K562 (cell line): Measurements from ENCODE around the gene SYS1. TPM values are rescaled to one million over a fixed set of nuclear protein-coding genes. Genes with fewer than 3 reads are reported as not detected.

Source experiments
- ATAC-seq: fragments of 200-7000 bp; cut with Tn5 transposase; 3 replicates; pipeline ENCODE4 v1.9.1; 2020; ENCODE audit warnings: moderate library complexity
- BruUV-seq: library from RNA; stranded (reverse); fragments of 400-500 nt; replicated peaks from 2 replicates; lab custom pipeline; 2021; lab: Mats Ljungman, UMichigan
- CTCF ChIA-PET: fragments of 300-600 bp; formaldehyde crosslinking; extraction: SDS; loops from one replicate; lab custom pipeline; 2021; ENCODE audit warnings: low intra/inter-chr PET ratio; lab: Yijun Ruan, JAX
- POLR2A ChIA-PET: fragments of 300-600, 350-650 bp; sonication (Branson Sonifier 250); formaldehyde crosslinking; extraction: SDS; loops from one replicate; lab custom pipeline; 2021; ENCODE audit warnings: antibody characterized with exemption, inconsistent platforms; lab: Yijun Ruan, JAX
- DNase-seq, 4 experiments: peaks; one replicate each; pipeline versions ENCODE4 v3.0.0 to v3.0.0-alpha.2; 2011 to 2018; ENCODE audit warnings: low spot score in 3 of 4, mixed read lengths in 3 of 4; ENCODE audit errors: extremely low read depth in 1 of 4
- FAIRE-seq: peaks from 2 replicates; lab custom pipeline; 2011; peaks lifted over from hg19 to GRCh38; lab: Jason Lieb, UNC
- H2AFZ ChIP-seq: 2 replicates; pipeline ENCODE4 v1.6.0; 2011; ENCODE audit warnings: low read depth, low read length, control low read depth, inconsistent platforms
- H3K27ac ChIP-seq: fragments of 200-600 bp; 3 replicates; pipeline ENCODE4 v1.8.0; 2011; ENCODE audit warnings: low read depth, mild to moderate bottlenecking, control low read depth, inconsistent platforms, low read length, moderate library complexity, mixed read lengths; ENCODE audit errors: extremely low read depth
- H3K27me3 ChIP-seq, 2 experiments: fragments of 300-600 bp in 1 of 2; 2 replicates in 1 of 2; 3 replicates in 1 of 2; pipeline versions ENCODE4 v1.6.0 to v1.8.0; 2011; ENCODE audit warnings: inconsistent platforms in 2 of 2, low read length in 2 of 2, mild to moderate bottlenecking in 1 of 2, mixed read lengths in 1 of 2, moderate library complexity in 1 of 2; ENCODE audit not compliant: control insufficient read depth in 2 of 2, insufficient read depth in 2 of 2
- H3K36me3 ChIP-seq: fragments of 300-600 bp; 3 replicates; pipeline ENCODE4 v1.8.0; 2011; ENCODE audit warnings: mild to moderate bottlenecking, low read length, inconsistent platforms; ENCODE audit not compliant: control insufficient read depth, insufficient read depth
- H3K4me1 ChIP-seq, 2 experiments: fragments of 200-600 bp in 1 of 2; replicated peaks in 1 of 2; 2 replicates in 1 of 2; 3 replicates in 1 of 2; pipeline versions ENCODE4 v1.5.1 to v1.8.0; 2011; ENCODE audit warnings: inconsistent platforms in 2 of 2, low read length in 2 of 2, mild to moderate bottlenecking in 1 of 2, mixed read lengths in 1 of 2, moderate library complexity in 1 of 2; ENCODE audit not compliant: control insufficient read depth in 2 of 2, insufficient read depth in 2 of 2
- H3K4me2 ChIP-seq: 2 replicates; pipeline ENCODE4 v1.6.1; 2011; ENCODE audit warnings: low read length, control low read depth, inconsistent platforms, mixed read lengths; ENCODE audit not compliant: insufficient read depth
- H3K4me3 ChIP-seq: fragments of 200-600 bp; sonication (generic), shearing (Covaris generic); 2 replicates; pipeline ENCODE4 v1.5.1; 2016; ENCODE audit warnings: control low read depth, inconsistent platforms
- H3K79me2 ChIP-seq: fragments of 200-600 bp; 3 replicates; pipeline ENCODE4 v1.8.0; 2011; ENCODE audit warnings: low read length, inconsistent platforms; ENCODE audit not compliant: control insufficient read depth, insufficient read depth
- H3K9ac ChIP-seq, 2 experiments: 2 replicates each; pipeline versions ENCODE4 v1.6.0 to v1.6.1; 2011; ENCODE audit warnings: low read depth in 2 of 2, low read length in 2 of 2, control low read depth in 1 of 2, inconsistent platforms in 1 of 2, mild to moderate bottlenecking in 1 of 2, mixed read lengths in 1 of 2; ENCODE audit not compliant: insufficient read depth in 1 of 2
- H3K9me1 ChIP-seq: one replicate; pipeline ENCODE4 v1.6.0; 2011; ENCODE audit warnings: inconsistent platforms, mild to moderate bottlenecking, low read length, moderate library complexity; ENCODE audit not compliant: control insufficient read depth, insufficient read depth
- H3K9me3 ChIP-seq: replicated peaks from 2 replicates; pipeline ENCODE4 v1.5.1; 2011; ENCODE audit warnings: low read depth, low read length, inconsistent platforms; ENCODE audit not compliant: control insufficient read depth, insufficient read depth
- H4K20me1 ChIP-seq: replicated peaks from 2 replicates; pipeline ENCODE4 v1.6.1; 2011; ENCODE audit warnings: low read length, inconsistent platforms, mixed read lengths; ENCODE audit not compliant: control insufficient read depth, insufficient read depth
- DACH1 ChIP-seq: fragments of 450-650 bp; IDR thresholded peaks from 2 replicates; pipeline ENCODE4 v1.6.1; 2018; ENCODE audit not compliant: partially characterized antibody
- DMBX1 ChIP-seq: fragments of 250-450 bp; sonication (Bioruptor Pico); IDR thresholded peaks from 2 replicates; pipeline ENCODE4 v1.8.0; 2022; ENCODE audit warnings: inconsistent platforms, mild to moderate bottlenecking, moderate library complexity, borderline replicate concordance
- FOS ChIP-seq: IDR thresholded peaks from 3 replicates; pipeline ENCODE4 v1.6.1; 2011; ENCODE audit not compliant: insufficient read length; ENCODE audit errors: extremely low read depth
- GTF2E2 ChIP-seq: fragments of 200-800 bp; sonication (Bioruptor generic); IDR thresholded peaks from 2 replicates; pipeline ENCODE4 v1.6.1; 2016; ENCODE audit warnings: missing genetic modification characterization, missing compliant biosample characterization
- HDAC2 ChIP-seq: fragments of 450-650 bp; IDR thresholded peaks from 2 replicates; pipeline ENCODE4 v1.6.1; 2016; ENCODE audit warnings: mild to moderate bottlenecking
- HNRNPLL ChIP-seq: fragments of 200-400 bp; formaldehyde crosslinking; IDR thresholded peaks from 2 replicates; pipeline ENCODE4 v1.6.1; 2017; ENCODE audit warnings: low read length, low read depth, mild to moderate bottlenecking; ENCODE audit not compliant: poor library complexity, severe bottlenecking
- MAFF ChIP-seq: IDR thresholded peaks from 2 replicates; pipeline ENCODE4 v1.6.1; 2012; ENCODE audit warnings: low read length, improper control_type of control experiment
- MXI1 ChIP-seq: IDR thresholded peaks from 2 replicates; pipeline ENCODE4 v1.6.1; 2011; ENCODE audit warnings: low read depth, mild to moderate bottlenecking, improper control_type of control experiment, low read length
- NFE2L1 ChIP-seq: fragments of 450-650 bp; IDR thresholded peaks from 2 replicates; pipeline ENCODE4 v1.6.1; 2016; ENCODE audit warnings: missing genetic modification characterization, low read depth, mild to moderate bottlenecking, missing compliant biosample characterization, moderate library complexity, borderline replicate concordance
- NFIC ChIP-seq: fragments of 450-650 bp; IDR thresholded peaks from 2 replicates; pipeline ENCODE4 v1.6.1; 2017; ENCODE audit warnings: mild to moderate bottlenecking, inconsistent platforms
- TRIM28 ChIP-seq: fragments of 450-650 bp; IDR thresholded peaks from 2 replicates; pipeline ENCODE4 v1.6.1; 2017
- U2AF2 ChIP-seq: fragments of 200-400 bp; formaldehyde crosslinking; optimal IDR thresholded peaks from 2 replicates; pipeline ENCODE3; 2017; ENCODE audit warnings: low read depth, mild to moderate bottlenecking, low read length
- ZNF184 ChIP-seq: sonication (generic); formaldehyde crosslinking; IDR thresholded peaks from 2 replicates; pipeline ENCODE4 v1.5.0; 2020; ENCODE audit warnings: missing genetic modification reagents
- ZNF436 ChIP-seq: fragments of 250-450, 450-650 bp; sonication (Bioruptor Pico); formaldehyde crosslinking; IDR thresholded peaks from 2 replicates; pipeline ENCODE4 v1.7.0; 2020; ENCODE audit warnings: mild to moderate bottlenecking
- WGBS: fragments of 100-300 bp; shearing (Covaris generic); methylation state at CpG from one replicate; pipeline ENCODE4 v1.1.6; 2016; ENCODE audit warnings: low coverage, mixed read lengths; ENCODE audit not compliant: insufficient coverage; ENCODE audit errors: missing lambda C conversion rate; 5-methylcytosine and 5-hydroxymethylcytosine counted together
- in situ Hi-C: fragments of 300-500 bp; cut with MboI; formaldehyde crosslinking; loops from 4 replicates; pipeline ENCODE4 v1.15.0; 2018; ENCODE audit warnings: inconsistent platforms, mixed read lengths
- intact Hi-C: fragments of 100-400 bp; cut with micrococcal nuclease; formaldehyde crosslinking; loops from 2 replicates; pipeline ENCODE4 v1.14.2; 2022
- polyA plus RNA-seq, 8 experiments: library from polyadenylated mRNA; depleted of rRNA in 4 of 8; stranded (reverse) in 5 of 8; unstranded in 3 of 8; fragments of >200 nt; fragmentation: Nextera tagmentation in 2 of 8; fragmentation: Illumina TruSeq in 1 of 8; extraction: Ambion mirVana in 2 of 8; extraction: Trizol in 1 of 8; gene quantifications; 2 replicates each; pipeline versions ENCODE4 v1.2.1 to v1.2.3, GENCODE V29; 2011 to 2014; ENCODE audit warnings: inconsistent platforms in 1 of 8, missing spikeins in 1 of 8
- total RNA-seq, 7 experiments: library from RNA; depleted of rRNA in 6 of 7; stranded (reverse); fragments of >200 nt in 6 of 7; fragmentation: Illumina TruSeq in 2 of 7; extraction: Trizol in 2 of 7; gene quantifications; 2 replicates each; pipeline versions ENCODE4 v1.2.1 to v1.2.3, GENCODE V29; 2011 to 2021; ENCODE audit warnings: low replicate concordance in 1 of 7
- TF ChIP-seq, protein P1 (sequence below): fragments of 450-650 bp; formaldehyde crosslinking; IDR thresholded peaks from 2 replicates; pipeline ENCODE4 v1.4.0; 2022; ENCODE audit warnings: missing genetic modification characterization
- TF ChIP-seq, protein P2 (sequence below), 2 experiments: IDR thresholded peaks; 2 replicates each; pipeline ENCODE4 v1.6.1; 2012; ENCODE audit warnings: improper control_type of control experiment in 2 of 2, low read depth in 2 of 2, low read length in 2 of 2, borderline replicate concordance in 1 of 2
- TF ChIP-seq, protein P3 (sequence below): sonication (generic); formaldehyde crosslinking; IDR thresholded peaks from 2 replicates; pipeline ENCODE4 v1.8.1; 2022; ENCODE audit warnings: missing genetic modification reagents

The SYS1 gene
- total and polyA plus RNA-seq, 9 of the 15 experiments (the other 6 are each of a cell fraction or from before 2014, with no cell fraction given) = 11.1 to 25.2 (median 17.5) TPM

DNA sequence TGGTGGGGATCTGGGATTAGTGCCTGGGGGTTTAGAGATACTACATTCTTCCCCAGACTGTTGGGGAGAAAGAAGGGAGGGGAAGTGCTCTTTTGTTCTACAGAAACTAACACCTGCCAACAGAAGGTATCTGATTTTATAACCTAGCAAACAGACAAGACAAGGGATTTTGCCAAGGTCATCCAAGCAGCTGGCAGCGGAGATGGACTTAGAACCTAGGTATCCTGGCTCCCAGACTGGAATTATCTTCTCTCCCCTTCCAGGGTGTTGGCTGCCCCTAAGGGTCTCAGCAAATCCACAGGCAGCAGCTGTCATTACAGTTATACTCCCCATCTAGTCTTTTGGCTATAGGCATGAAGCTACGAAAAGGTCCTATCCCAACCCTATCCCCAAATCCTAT, 23.2 kb upstream of the SYS1 start (continued):
- TF ChIP-seq, protein P1, sequence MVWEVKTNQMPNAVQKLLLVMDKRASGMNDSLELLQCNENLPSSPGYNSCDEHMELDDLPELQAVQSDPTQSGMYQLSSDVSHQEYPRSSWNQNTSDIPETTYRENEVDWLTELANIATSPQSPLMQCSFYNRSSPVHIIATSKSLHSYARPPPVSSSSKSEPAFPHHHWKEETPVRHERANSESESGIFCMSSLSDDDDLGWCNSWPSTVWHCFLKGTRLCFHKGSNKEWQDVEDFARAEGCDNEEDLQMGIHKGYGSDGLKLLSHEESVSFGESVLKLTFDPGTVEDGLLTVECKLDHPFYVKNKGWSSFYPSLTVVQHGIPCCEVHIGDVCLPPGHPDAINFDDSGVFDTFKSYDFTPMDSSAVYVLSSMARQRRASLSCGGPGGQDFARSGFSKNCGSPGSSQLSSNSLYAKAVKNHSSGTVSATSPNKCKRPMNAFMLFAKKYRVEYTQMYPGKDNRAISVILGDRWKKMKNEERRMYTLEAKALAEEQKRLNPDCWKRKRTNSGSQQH (CRISPR knock-in tag) = no peak

DNA sequence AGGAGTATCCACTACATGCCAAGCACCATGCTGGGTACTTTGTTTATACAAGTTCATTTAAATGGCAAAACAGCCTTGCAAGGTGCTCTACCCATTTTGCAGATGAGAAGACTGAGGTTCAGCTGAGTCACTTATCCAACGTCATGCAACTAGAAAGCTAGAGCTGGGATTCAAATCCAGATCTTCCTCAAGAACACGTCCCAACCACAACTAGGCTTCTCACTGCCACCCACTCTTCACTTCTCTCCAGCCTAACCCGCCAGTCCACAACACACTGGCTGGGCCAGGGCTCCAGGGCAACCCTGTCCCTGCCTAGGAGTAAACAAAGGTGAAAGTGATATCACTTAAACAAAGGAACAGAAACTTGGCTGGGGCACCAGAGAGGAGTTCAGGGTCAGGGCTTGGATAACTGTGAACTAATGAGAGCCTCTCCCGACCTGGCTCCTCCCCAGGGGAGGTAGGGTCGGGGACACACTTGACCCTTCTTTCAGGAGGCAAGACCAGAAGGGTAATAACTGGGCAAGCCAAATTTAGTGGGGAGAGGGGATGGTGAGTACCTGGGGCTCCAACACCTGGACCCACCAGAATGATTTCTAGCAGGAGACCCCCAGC, 22.6 kb upstream of the SYS1 start:
- Histone ChIP-seq H3K27ac (no peak overlapping the region), H3K9ac (no peak overlapping the region), H3K36me3 (peaks cover 9% of the 10 kb centered on the region; the same call in 1 of the 3 replicates), H3K27me3 (no peaks in the 10 kb centered on the region), H3K4me2 (no peak overlapping the region), H3K9me1 (no peaks in the 10 kb centered on the region), H3K79me2 (peaks cover 6% of the 10 kb centered on the region; the same call in 1 of the 3 replicates), H3K4me3 (no peak overlapping the region), H3K9me3 (no peaks in the 10 kb centered on the region), H4K20me1 (0 out of 2 replicates have a peak, but pooled peaks cover 13% of the 10 kb centered on the region), H2AFZ (no peak overlapping the region), H3K4me1 (peaks cover 71 to 76% of the 10 kb centered on the region in 2 experiments)
- ChIA-PET CTCF (no interaction called here), POLR2A (interaction anchor here (0.9 kb wide), 1 partner anchor 13 kb away, joined by 3 read pairs; no protein-coding TSS in a partner anchor)
- FAIRE-seq (no peak), ATAC-seq (no peak), DNase-seq (no peak)
- no TSS peak for BruUV-seq
- intact Hi-C loops = no loop called here
- in situ Hi-C loops = no loop called here
- 53% methylated on average over 4 of the region's 5 CpGs for WGBS
- TF ChIP-seq, protein P2, sequence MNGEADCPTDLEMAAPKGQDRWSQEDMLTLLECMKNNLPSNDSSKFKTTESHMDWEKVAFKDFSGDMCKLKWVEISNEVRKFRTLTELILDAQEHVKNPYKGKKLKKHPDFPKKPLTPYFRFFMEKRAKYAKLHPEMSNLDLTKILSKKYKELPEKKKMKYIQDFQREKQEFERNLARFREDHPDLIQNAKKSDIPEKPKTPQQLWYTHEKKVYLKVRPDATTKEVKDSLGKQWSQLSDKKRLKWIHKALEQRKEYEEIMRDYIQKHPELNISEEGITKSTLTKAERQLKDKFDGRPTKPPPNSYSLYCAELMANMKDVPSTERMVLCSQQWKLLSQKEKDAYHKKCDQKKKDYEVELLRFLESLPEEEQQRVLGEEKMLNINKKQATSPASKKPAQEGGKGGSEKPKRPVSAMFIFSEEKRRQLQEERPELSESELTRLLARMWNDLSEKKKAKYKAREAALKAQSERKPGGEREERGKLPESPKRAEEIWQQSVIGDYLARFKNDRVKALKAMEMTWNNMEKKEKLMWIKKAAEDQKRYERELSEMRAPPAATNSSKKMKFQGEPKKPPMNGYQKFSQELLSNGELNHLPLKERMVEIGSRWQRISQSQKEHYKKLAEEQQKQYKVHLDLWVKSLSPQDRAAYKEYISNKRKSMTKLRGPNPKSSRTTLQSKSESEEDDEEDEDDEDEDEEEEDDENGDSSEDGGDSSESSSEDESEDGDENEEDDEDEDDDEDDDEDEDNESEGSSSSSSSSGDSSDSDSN (IDR thresholded peaks at IDR 0.05; ENCODE audit: borderline replicate concordance in 1 of 2, low read depth in 2 of 2, low read length in 2 of 2) = no peak
- TF ChIP-seq HNRNPLL (no peak), HDAC2 (peak; percentile 83), GTF2E2 (tag) (no peak), MAFF (peak; percentile 54), FOS (no peak), MXI1 (no peak), ZNF184 (CRISPR knock-in tag) (no peak), DMBX1 (no peak), TRIM28 (no peak), ZNF436 (CRISPR knock-in tag) (no peak), U2AF2 (no peak), NFIC (no peak), NFE2L1 (peak; percentile 29; the same call in 1 of the 2 replicates), DACH1 (no peak)
- TF ChIP-seq, protein P3, sequence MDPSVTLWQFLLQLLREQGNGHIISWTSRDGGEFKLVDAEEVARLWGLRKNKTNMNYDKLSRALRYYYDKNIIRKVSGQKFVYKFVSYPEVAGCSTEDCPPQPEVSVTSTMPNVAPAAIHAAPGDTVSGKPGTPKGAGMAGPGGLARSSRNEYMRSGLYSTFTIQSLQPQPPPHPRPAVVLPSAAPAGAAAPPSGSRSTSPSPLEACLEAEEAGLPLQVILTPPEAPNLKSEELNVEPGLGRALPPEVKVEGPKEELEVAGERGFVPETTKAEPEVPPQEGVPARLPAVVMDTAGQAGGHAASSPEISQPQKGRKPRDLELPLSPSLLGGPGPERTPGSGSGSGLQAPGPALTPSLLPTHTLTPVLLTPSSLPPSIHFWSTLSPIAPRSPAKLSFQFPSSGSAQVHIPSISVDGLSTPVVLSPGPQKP (CRISPR knock-in tag) = no peak
